ENCODE results near the gene MBOAT2.
"Not testable (repeated sequence)": the region's sequence is repeated elsewhere in the genome, so short reads cannot be mapped to it uniquely, and the experiment has no call there.

The MBOAT2 gene

GRCh38 chr2:8989536-8990079 is 13.9 kb downstream of the MBOAT2 start:
- DNase-seq (ENCODE audit: low spot score) = no peak

- no peak for DNase-seq (ENCODE audit: low spot score)
Observed at GRCh38 chr2:8987410-8987809, 16.1 kb downstream of the MBOAT2 start.

DNA sequence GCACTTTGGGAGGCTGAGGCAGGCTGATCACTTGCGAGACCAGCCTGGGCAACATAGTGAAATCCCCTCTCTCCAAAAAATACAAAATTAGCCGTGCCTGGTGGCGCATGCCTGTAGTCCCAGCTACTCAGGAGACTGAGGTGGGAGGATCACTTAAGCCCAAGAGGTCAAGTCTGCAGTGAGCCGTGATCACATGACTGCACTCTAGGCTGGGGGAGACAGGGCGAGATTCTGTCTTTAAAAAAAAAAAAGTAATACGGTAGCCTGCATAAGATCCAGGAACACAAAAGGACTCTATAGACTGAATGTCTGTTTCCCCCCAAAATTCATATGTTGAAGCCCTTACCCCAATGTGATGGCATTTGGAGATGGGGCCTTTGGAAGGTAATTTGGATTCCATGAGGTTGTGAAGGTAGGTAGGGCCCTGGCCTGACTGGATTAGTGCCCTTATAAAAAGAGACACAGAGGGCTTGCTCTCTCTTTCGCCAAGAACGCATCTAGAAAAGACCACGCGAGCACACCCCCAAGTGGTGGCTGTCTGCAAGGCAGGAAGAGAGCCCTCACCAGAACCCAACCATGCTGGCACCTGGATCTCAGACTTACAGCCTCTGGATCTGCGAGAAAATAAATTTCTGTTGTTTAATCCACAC is 17.0 kb downstream of the MBOAT2 start:
- no peak for DNase-seq (ENCODE audit: low spot score)

GRCh38 chr2:8985561-8986326 is 17.7 kb downstream of the MBOAT2 start:
- no peak for DNase-seq (ENCODE audit: low spot score)

GRCh38 chr2:8984855-8985254 is 18.6 kb downstream of the MBOAT2 start:
- DNase-seq (ENCODE audit: low spot score) = no peak

- no peak for DNase-seq (ENCODE audit: low spot score)
Observed at GRCh38 chr2:8984157-8984556, 19.3 kb downstream of the MBOAT2 start.

DNA sequence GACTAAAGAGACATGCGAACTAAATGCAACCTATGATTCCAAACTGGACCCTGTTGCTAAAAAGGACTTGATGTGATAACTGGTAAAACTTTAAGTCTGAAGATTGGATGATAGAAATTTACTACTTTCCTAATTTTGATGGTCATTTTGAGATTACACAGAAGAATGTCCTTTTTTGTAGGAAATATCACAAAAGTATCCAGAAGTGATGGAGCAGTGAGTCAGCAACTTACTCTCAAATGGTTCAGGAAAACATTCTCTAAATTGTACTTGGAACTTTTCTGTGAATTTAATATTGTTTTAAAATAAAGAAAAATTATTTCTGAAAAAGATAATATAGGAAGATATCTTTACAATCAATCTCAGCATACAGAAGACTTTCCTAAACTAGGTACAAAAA is 19.9 kb downstream of the MBOAT2 start:
- DNase-seq (ENCODE audit: low spot score) = no peak

DNA sequence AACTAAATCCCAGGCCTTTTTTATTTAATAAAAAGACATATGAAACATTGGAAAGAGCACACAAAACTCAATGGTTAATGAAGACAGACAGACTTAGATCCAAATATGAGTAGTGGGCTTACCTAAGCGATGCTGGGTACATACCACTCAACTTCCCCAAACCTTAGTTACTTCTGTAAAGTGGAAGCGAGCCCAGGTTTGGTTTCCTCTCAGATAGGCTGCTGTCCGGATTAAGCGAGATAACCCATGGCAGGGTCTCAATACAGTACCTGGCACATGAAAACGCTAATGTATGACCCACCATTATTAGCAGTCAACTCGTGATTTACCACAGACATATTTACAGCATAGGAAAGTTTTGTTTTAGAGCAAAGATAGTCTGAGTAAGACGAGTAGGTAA is 21.6 kb downstream of the MBOAT2 start:
- no peak for DNase-seq (ENCODE audit: low spot score)

DNA sequence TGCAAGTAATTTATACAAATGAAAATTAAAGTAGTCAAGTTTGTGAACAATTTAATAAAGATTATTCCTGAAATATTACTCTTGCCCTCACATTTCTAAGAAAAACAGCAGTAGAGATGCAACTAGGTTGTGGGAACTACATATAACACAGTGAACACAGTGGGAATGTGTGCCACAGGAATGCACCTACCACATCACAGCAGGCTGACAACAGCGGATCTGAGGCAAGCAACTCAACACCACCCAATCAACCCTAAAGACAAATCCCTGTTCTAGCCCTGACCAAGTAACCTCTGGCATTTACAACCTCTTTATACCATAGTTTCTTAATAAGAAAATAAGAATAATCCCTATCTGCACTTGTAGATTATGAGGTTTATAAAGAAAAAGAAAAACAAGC is 23.4 kb downstream of the MBOAT2 start:
- no peak for DNase-seq (ENCODE audit: low spot score)

DNA sequence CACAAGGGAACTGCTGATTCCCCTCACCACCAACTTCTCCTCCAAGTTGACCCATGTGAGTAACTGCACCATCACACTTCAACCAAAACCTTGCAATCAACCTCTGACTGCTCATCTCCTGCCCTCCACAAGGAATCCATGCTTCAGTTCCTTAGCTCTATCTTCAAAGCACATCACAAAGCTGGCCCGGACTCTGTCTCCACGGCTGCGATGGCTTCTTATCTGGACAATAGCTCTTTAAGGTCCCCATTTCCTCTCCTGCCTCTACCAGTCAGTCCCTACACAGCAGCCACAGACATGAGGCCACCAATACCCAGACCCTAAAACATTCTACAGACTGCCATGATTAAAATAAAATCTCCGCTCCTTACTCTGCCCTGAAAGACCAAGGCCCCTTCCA is 25.7 kb downstream of the MBOAT2 start:
- no peak for DNase-seq (ENCODE audit: low spot score)

DNA sequence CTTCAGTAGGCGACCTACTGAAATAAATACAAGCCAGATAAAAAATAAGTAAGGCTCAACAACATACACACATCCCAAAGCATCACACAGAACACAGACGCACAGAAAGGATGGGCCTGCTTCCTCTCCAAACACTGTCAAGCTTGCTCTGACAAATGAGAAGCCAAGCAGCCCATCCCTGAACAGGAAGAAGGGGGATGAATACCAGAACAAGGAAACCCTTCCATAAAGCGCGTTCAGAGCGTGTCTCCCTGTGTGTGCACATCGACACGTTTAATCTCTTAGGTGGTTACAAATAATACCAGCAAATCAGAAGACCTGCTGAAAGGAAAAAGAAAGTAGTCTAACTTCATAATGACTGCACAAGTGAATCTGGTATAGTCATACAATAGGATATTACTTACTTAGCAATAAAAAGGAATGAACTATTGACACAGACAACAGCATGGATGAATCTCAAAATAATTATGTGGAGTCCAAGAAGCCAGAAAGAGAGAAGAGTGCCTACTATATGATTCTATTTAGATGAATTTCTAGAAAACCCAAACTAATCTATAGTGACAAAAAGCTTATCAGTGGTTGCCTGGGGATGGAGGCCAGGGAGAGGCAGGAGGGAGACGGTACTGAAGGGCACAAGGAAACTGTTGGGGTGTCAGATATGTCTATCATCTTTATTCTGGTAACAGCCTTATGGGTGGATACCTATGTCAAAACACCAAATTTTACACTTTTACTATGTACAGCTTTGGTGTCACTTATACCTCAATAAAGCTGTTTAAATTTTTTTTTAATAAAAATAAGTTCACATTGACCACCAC is 26.8 kb downstream of the MBOAT2 start:
- no peak for DNase-seq (ENCODE audit: low spot score)

DNA sequence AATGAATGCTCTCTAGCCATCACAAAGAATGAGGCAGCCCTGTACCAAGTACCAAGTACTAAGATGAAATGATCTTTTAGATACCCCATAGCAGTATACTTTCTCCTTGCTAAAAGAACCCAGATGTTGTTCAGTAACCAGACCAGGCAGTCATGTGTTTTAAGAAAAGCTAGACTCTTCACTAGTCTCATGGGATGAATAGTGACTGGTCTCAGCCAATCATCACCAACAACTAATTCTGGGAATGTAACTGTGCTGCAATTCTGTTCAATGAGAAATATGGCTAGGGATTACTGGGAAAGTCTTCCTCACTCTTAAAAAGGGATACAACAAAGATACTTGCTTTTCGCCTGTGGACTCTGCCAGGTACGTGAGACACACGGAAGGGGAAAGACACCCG is 29.5 kb downstream of the MBOAT2 start:
- no peak for DNase-seq (ENCODE audit: low spot score)

- not testable (repeated sequence) for DNase-seq (ENCODE audit: low spot score)
Observed at GRCh38 chr2:8973017-8973416, 30.5 kb downstream of the MBOAT2 start.

GRCh38 chr2:8972535-8972934 is 30.9 kb downstream of the MBOAT2 start:
- not testable (repeated sequence) for DNase-seq (ENCODE audit: low spot score)

- not testable (repeated sequence) for DNase-seq (ENCODE audit: low spot score)
Observed at GRCh38 chr2:8969348-8969747, 34.1 kb downstream of the MBOAT2 start.

GRCh38 chr2:8966123-8966908 is 37.2 kb downstream of the MBOAT2 start:
- no peak for DNase-seq (ENCODE audit: low spot score)

GRCh38 chr2:8965216-8965969 is 38.1 kb downstream of the MBOAT2 start:
- no peak for DNase-seq (ENCODE audit: low spot score)

GRCh38 chr2:8962890-8963289 is 40.6 kb downstream of the MBOAT2 start:
- DNase-seq (ENCODE audit: low spot score) = no peak

DNA sequence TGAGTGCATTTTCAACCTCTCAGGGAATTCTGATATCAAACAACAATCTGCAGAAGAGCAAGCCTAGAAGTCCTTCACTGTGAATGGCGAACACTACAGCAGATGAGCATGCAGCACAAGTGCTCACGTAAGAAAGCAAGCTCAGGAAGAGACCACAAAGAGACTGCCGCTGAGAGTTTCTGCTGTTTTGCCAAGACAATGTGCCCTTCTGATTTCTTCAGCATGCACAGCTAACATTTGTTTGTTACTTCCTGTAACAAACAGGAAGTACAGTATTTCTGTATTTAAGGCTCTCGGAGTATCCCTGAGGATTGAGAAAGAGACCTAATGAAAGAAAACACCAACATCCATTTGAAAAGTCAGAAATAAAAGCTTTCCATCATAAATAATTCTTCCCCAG is 45.9 kb downstream of the MBOAT2 start:
- DNase-seq (ENCODE audit: low spot score) = no peak

DNA sequence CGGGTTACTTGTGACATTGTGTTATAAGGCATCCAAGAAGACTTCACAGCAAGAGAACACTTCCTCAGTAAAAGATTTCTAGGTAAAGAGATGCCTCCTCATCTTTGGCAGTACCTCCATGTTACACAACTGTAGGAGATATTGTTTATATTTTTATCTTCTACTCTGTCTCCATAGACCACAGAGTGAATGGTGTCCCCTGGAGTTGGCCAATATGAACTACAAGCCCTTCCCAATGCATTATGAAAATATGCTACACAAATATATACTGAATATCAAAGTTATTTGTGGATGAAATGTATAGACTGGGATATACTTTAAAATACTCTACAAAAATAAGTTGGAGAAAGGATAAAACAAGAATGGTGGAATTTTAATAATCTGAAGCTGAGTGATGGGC is 46.7 kb downstream of the MBOAT2 start:
- no peak for DNase-seq (ENCODE audit: low spot score)

DNA sequence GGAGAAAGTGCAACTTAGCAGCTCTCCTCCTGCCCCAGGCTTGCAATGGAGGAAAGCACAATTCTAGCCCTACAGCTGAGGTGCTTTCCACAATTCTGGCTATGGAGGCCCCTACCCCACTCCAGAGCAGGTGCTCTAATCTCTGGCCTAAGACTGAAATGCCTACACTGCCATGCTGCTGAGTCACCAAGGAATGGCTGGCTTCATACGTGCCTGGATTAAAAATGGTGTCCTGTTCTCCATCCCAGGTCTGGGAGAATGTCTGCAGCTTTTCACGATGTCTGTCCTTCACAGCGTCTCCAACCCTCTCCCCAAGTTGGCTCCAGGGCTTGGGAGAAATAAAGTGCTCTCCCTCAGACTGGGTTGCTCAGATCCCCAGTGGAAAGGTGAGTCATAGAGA is 48.5 kb downstream of the MBOAT2 start:
- no peak for DNase-seq (ENCODE audit: low spot score)

Data from HuH-7 (cell line).